Kasumi-1 (cell line): ENCODE results near the gene CLASP1.

Source experiments
- DNase-seq, 2 experiments: peaks; one replicate each; lab custom pipeline; 2025; lab: John Stamatoyannopoulos, UW

Gene CLASP1

GRCh38 chr2:121536850-121537557, 112.3 kb downstream of the CLASP1 start:
- DNase-seq, result no peak

- DNase-seq, result no peak
These were observed 112.9 kb downstream of the CLASP1 start for GRCh38 chr2:121536347-121536746.

GRCh38 chr2:121534007-121534406, 115.3 kb downstream of the CLASP1 start:
- no peak for DNase-seq

GRCh38 chr2:121532894-121533293, 116.4 kb downstream of the CLASP1 start:
- no peak for DNase-seq

GRCh38 chr2:121532347-121532766, 116.9 kb downstream of the CLASP1 start:
- peak; percentile 57 to 72 for DNase-seq

- peak; percentile 84 for DNase-seq
These were observed 119.0 kb downstream of the CLASP1 start for GRCh38 chr2:121530212-121530705.

GRCh38 chr2:121529439-121530211, 119.6 kb downstream of the CLASP1 start:
- peak; percentile 62 for DNase-seq

- DNase-seq, result no peak
These were observed 122.1 kb downstream of the CLASP1 start for GRCh38 chr2:121527009-121527682.

GRCh38 chr2:121524685-121525425, 124.4 kb downstream of the CLASP1 start:
- DNase-seq, result no peak

GRCh38 chr2:121521359-121521758, 127.9 kb downstream of the CLASP1 start:
- DNase-seq, result no peak

- DNase-seq, result no peak
These were observed 128.6 kb downstream of the CLASP1 start for GRCh38 chr2:121520641-121520994.

GRCh38 chr2:121519732-121520640, 129.3 kb downstream of the CLASP1 start:
- DNase-seq, result no peak

- DNase-seq, result no peak
These were observed 130.1 kb downstream of the CLASP1 start for GRCh38 chr2:121519153-121519552.

- DNase-seq, result no peak
These were observed 135.5 kb downstream of the CLASP1 start for GRCh38 chr2:121513597-121514333.

GRCh38 chr2:121510857-121511256, 138.4 kb downstream of the CLASP1 start:
- no peak for DNase-seq

- DNase-seq, result no peak
These were observed 142.6 kb downstream of the CLASP1 start for GRCh38 chr2:121506621-121507020.

GRCh38 chr2:121505986-121506586, 143.2 kb downstream of the CLASP1 start:
- DNase-seq, result no peak

GRCh38 chr2:121505005-121505404, 144.3 kb downstream of the CLASP1 start:
- no peak for DNase-seq

GRCh38 chr2:121504316-121504715, 144.9 kb downstream of the CLASP1 start:
- DNase-seq, result no peak

- no peak for DNase-seq
These were observed 146.5 kb downstream of the CLASP1 start for GRCh38 chr2:121502781-121503180.
